Esophagus squamous epithelium (tissue), 4 donors: Measurements from ENCODE around the gene GATB.

ENCODE experiments used
- CTCF ChIP-seq, 6 experiments: fragments of 450-650 bp in 4 of 6; fragments of 200-600 bp in 2 of 6; sonication (generic) in 2 of 6; IDR thresholded peaks; one replicate each; pipeline ENCODE4 v1.5.1; 2016 to 2019; ENCODE audit warnings: antibody characterized with exemption in 6 of 6, mild to moderate bottlenecking in 4 of 6, moderate library complexity in 4 of 6
- POLR2A ChIP-seq, 4 donors: fragments of 450-650 bp; IDR thresholded peaks; one replicate each; pipeline ENCODE4 v1.6.1; 2017; ENCODE audit warnings: antibody characterized with exemption in 4 of 4, mild to moderate bottlenecking in 4 of 4, moderate library complexity in 3 of 4

DNA sequence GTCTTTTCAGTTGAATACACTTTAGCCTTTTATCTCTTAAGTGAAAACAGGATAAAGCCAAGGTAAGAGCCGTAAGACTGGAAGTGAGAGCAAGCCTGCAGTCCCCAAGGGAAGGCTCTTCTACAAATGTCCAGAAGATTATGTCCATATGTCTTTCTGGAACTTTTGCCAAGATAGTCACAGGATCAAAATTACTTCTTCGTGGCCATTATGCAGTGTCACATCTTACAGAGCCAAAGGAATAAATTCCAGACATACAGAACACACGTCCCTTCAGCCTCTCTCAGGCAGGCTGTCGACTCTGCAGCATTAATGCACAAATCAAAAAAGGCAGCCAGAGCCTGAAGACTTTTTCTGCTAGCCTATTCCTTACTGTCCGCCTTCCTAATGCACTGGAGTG is 10.9 kb upstream of the GATB start:
- TF ChIP-seq CTCF (IDR thresholded peaks at IDR 0.05) (no peak), POLR2A (IDR thresholded peaks at IDR 0.05) (no peak)
